ENCODE measurements around the gene MTCH1.

DNA sequence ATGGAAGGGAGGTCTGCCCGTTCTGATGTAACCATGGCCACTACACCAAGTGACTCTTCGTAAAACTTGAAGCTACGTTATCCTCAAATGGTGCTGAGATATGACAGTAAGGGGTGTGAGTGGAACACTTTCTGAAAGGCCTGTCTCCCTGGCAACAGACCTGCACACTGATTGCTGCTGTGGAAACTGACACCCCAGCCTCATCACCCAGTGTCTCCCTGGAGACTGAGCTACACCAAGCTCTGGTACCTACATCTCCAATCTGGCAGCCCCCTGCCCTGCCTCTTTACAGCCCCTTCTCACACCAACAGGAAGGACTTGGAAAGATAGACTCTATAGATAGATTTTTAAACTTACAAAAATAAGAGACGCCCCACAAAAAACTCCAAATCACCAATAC, 18.2 kb downstream of the MTCH1 start:
- TF ChIP-seq, protein P1, sequence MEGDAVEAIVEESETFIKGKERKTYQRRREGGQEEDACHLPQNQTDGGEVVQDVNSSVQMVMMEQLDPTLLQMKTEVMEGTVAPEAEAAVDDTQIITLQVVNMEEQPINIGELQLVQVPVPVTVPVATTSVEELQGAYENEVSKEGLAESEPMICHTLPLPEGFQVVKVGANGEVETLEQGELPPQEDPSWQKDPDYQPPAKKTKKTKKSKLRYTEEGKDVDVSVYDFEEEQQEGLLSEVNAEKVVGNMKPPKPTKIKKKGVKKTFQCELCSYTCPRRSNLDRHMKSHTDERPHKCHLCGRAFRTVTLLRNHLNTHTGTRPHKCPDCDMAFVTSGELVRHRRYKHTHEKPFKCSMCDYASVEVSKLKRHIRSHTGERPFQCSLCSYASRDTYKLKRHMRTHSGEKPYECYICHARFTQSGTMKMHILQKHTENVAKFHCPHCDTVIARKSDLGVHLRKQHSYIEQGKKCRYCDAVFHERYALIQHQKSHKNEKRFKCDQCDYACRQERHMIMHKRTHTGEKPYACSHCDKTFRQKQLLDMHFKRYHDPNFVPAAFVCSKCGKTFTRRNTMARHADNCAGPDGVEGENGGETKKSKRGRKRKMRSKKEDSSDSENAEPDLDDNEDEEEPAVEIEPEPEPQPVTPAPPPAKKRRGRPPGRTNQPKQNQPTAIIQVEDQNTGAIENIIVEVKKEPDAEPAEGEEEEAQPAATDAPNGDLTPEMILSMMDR (IDR thresholded peaks at IDR 0.05; ENCODE audit: low read length), result no peak
- no peak for TF ChIP-seq EZH2 (IDR thresholded peaks at IDR 0.05; ENCODE audit: borderline replicate concordance, low read length)

Measured in OCI-LY1 (cell line).